ENCODE data around the gene PRMT1. TPM values are rescaled to one million over a fixed set of nuclear protein-coding genes. Genes with fewer than 3 reads are reported as not detected.
A peak's percentile ranks its signal among the peaks of the same experiment; 100 is the strongest.

PRMT1 gene
- total and polyA plus RNA-seq, 9 of the 15 experiments (the other 6 are each of a cell fraction or from before 2014, with no cell fraction given) = 13.3 to 464 (median 326) TPM

- H3K9me3 ChIP-seq (replicated peaks; ENCODE audit: control insufficient read depth, insufficient read depth, low read depth, low read length) = no peaks in the 10 kb centered on the region
- peaks cover 3% of the 10 kb centered on the region for H3K9me1 ChIP-seq (ENCODE audit: control insufficient read depth, insufficient read depth, low read length)
- DNase-seq (ENCODE audit: extremely low read depth in 1 of 4, low spot score in 3 of 4) (no peak), ATAC-seq (no peak), FAIRE-seq (no peak)
- WGBS (ENCODE audit: insufficient coverage, low coverage, missing lambda C conversion rate) = 98% methylated on average over 21 of the region's 23 CpGs
- CTCF ChIA-PET (ENCODE audit: low intra/inter-chr PET ratio) = no interaction called here
- H2AFZ ChIP-seq (ENCODE audit: low read depth, low read length) = no peak overlapping the region
- peaks cover 13% of the 10 kb centered on the region for H3K79me2 ChIP-seq (ENCODE audit: control insufficient read depth, insufficient read depth, low read length)
- H3K4me1 ChIP-seq (replicated peaks in 1 of 2; ENCODE audit: control insufficient read depth in 2 of 2, insufficient read depth in 2 of 2, low read length in 2 of 2) = peaks cover 2 to 69% of the 10 kb centered on the region in 2 experiments; a peak in 2 of 5 replicates
- H3K9ac ChIP-seq (ENCODE audit: insufficient read depth in 1 of 2, low read depth in 2 of 2, low read length in 2 of 2) = no peak overlapping the region
- in situ Hi-C loops (cut with MboI) (no loop called here), intact Hi-C loops (cut with micrococcal nuclease) (loop anchor here (2.0 kb wide), 1 partner anchor 75 kb away; no protein-coding TSS in a partner anchor)
- no peak overlapping the region for H3K4me3 ChIP-seq
- H3K27ac ChIP-seq (ENCODE audit: extremely low read depth, low read depth, low read length) = no peak overlapping the region
- peaks cover 5% of the 10 kb centered on the region; the same call in 1 of the 2 replicates for H4K20me1 ChIP-seq (replicated peaks; ENCODE audit: control insufficient read depth, insufficient read depth, low read length)
- H3K27me3 ChIP-seq (ENCODE audit: control insufficient read depth in 2 of 2, insufficient read depth in 2 of 2, low read length in 2 of 2) = no peaks in the 10 kb centered on the region
- POLR2A ChIA-PET = interaction anchor here (0.7 to 1.0 kb wide), 3 partner anchors 9 to 27 kb away, joined by 3 to 8 read pairs (median 3); partner anchors contain the start of gene PRMT1
- BruUV-seq (replicated peaks) = no TSS peak
- TF ChIP-seq POLR2A (conservative IDR thresholded peaks at IDR 0.05) (peak; percentile 53; the same call in 1 of the 2 replicates), POLR2G (IDR thresholded peaks at IDR 0.05; ENCODE audit: low read depth, low read length) (peak; percentile 45; the same call in 1 of the 2 replicates), FOXM1 (IDR thresholded peaks at IDR 0.05; ENCODE audit: low read depth) (no peak), FOXM1 (CRISPR knock-in tag; IDR thresholded peaks at IDR 0.05; ENCODE audit: low read depth) (no peak), RBFOX2 (IDR thresholded peaks at IDR 0.05; ENCODE audit: low read depth, low read length) (peak; percentile 52; the same call in 1 of the 2 replicates), HES1 (IDR thresholded peaks at IDR 0.05; ENCODE audit: low read depth) (no peak)
- peaks cover 84% of the 10 kb centered on the region for H3K36me3 ChIP-seq (ENCODE audit: control insufficient read depth, insufficient read depth, low read length)
- H3K4me2 ChIP-seq (ENCODE audit: insufficient read depth, low read length) = no peak overlapping the region
Observed at GRCh38 chr19:49685845-49686332, 8.8 kb downstream of the PRMT1 start.
